Measurements from ENCODE around the gene PIGU. TPM values are rescaled to one million over a fixed set of nuclear protein-coding genes. Genes with fewer than 3 reads are reported as not detected.
"Not testable (repeated sequence)": the region's sequence is repeated elsewhere in the genome, so short reads cannot be mapped to it uniquely, and the experiment has no call there.

PIGU gene
- total RNA-seq, 4 donors from 2014 or later = 13.6 to 21.7 (median 16.2) TPM

GRCh38 chr20:34517114-34517505 lies 159.8 kb downstream of the PIGU start:
- peaks cover 9% of the 10 kb centered on the region for H3K36me3 ChIP-seq
- no peaks in the 10 kb centered on the region for H3K27me3 ChIP-seq
- no peaks in the 10 kb centered on the region for H3K9me3 ChIP-seq
- peaks cover 50% of the 10 kb centered on the region for H3K4me1 ChIP-seq
- 0% methylated on average over 3 of the region's 3 CpGs for WGBS
- H3K4me3 ChIP-seq = peak overlapping the region; percentile 91
- H3K27ac ChIP-seq = peak overlapping the region; percentile 98
- no peak for DNase-seq (ENCODE audit: low spot score in 2 of 2)
- TF ChIP-seq EP300 (IDR thresholded peaks at IDR 0.05) (no peak), POLR2AphosphoS5 (IDR thresholded peaks at IDR 0.05) (no peak), POLR2A (IDR thresholded peaks at IDR 0.05) (no peak), CTCF (IDR thresholded peaks at IDR 0.05) (no peak)

- Histone ChIP-seq H3K36me3 (peaks cover 9% of the 10 kb centered on the region), H3K27ac (peak within 1 kb of the TSS; percentile 98), H3K9me3 (no peaks in the 10 kb centered on the region), H3K4me1 (peaks cover 50% of the 10 kb centered on the region), H3K4me3 (peak within 1 kb of the TSS; percentile 91), H3K27me3 (no peaks in the 10 kb centered on the region)
- DNase-seq (ENCODE audit: low spot score in 2 of 2) = peak; percentile 99
- WGBS = 0% methylated on average over 29 of the region's 59 CpGs
- TF ChIP-seq POLR2A (IDR thresholded peaks at IDR 0.05) = peak; percentile 23 to 85
- peak; percentile 55 to 90 (median 58) for TF ChIP-seq POLR2AphosphoS5 (IDR thresholded peaks at IDR 0.05)
- no peak for TF ChIP-seq EP300 (IDR thresholded peaks at IDR 0.05)
Observed at GRCh38 chr20:34516247-34517113, 160.4 kb downstream of the PIGU start, which contains the start of gene DYNLRB1. DYNLRB1 (plus strand) TSS chr20:34516422; CDS start chr20:34516459, 37 bp downstream.

DNA sequence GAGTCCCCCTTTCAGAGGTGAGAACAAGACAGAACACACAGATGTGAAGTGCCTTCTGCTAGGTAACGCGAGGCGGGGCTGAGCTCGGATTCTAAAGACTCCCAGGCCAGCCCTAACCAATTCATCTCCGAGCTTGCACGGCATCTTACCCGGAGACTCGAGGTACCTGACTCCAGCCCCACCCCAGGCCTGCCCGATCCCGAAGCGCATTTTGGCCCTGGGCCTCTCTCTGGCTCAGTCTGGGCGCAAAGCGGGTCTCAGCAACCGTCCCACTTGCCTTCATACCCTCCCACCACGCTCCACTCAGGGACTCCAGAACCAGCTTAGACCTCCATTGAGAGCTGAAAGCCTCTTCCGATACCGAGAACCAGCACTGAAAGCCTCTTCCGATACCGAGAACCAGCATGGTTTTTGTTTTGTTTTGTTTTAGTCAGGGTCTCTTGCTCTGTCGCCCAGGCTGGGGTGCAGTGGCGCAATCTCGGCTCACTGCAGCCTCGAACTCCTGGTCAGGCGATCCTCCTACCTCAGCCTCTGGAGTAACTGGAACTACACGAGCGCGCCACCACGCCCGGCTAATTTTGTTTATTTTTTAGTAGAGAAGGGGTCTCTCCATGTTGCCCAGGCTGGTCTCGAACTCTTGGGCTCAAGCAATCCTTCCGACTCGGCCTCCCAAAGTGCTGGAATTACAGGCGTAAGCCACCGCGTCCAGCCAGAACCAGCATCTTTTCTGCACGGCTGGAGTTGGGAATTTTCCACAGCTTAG lies 161.2 kb downstream of the PIGU start:
- no peaks in the 10 kb centered on the region for H3K27me3 ChIP-seq
- H3K9me3 ChIP-seq = no peaks in the 10 kb centered on the region
- TF ChIP-seq POLR2AphosphoS5 (IDR thresholded peaks at IDR 0.05) (no peak), EP300 (IDR thresholded peaks at IDR 0.05) (no peak), POLR2A (IDR thresholded peaks at IDR 0.05) (no peak), CTCF (IDR thresholded peaks at IDR 0.05) (no peak)
- H3K36me3 ChIP-seq = peaks cover 12% of the 10 kb centered on the region
- no peak for DNase-seq (ENCODE audit: low spot score in 2 of 2)
- WGBS = 3% methylated on average over 31 of the region's 36 CpGs
- H3K4me3 ChIP-seq = peak overlapping the region; percentile 91
- peaks cover 50% of the 10 kb centered on the region for H3K4me1 ChIP-seq
- H3K27ac ChIP-seq = peak overlapping the region; percentile 98

GRCh38 chr20:34514897-34515483 lies 161.9 kb downstream of the PIGU start:
- TF ChIP-seq POLR2A (IDR thresholded peaks at IDR 0.05) (no peak), CTCF (IDR thresholded peaks at IDR 0.05) (no peak), POLR2AphosphoS5 (IDR thresholded peaks at IDR 0.05) (no peak), EP300 (IDR thresholded peaks at IDR 0.05) (no peak)

GRCh38 chr20:34514034-34514433 lies 162.9 kb downstream of the PIGU start:
- H3K4me1 ChIP-seq = peaks cover 50% of the 10 kb centered on the region
- H3K36me3 ChIP-seq; H3K4me3 ChIP-seq; H3K27ac ChIP-seq; DNase-seq (ENCODE audit: low spot score in 2 of 2); H3K9me3 ChIP-seq; H3K27me3 ChIP-seq: not testable (repeated sequence)
- WGBS = 85% methylated on average over 17 of the region's 17 CpGs

More at GRCh38 chr20:34514897-34515483, 161.9 kb downstream of the PIGU start:
- H3K27ac ChIP-seq = peak overlapping the region; percentile 98
- no peaks in the 10 kb centered on the region for H3K27me3 ChIP-seq
- peak overlapping the region; percentile 91 for H3K4me3 ChIP-seq
- WGBS = 39% methylated on average over 18 of the region's 19 CpGs
- H3K4me1 ChIP-seq = peaks cover 50% of the 10 kb centered on the region
- peaks cover 12% of the 10 kb centered on the region for H3K36me3 ChIP-seq
- DNase-seq (ENCODE audit: low spot score in 2 of 2) = no peak
- H3K9me3 ChIP-seq = no peaks in the 10 kb centered on the region
